T-helper 17 cell (primary cell): ENCODE data around the gene CDK5RAP3. TPM values are rescaled to one million over a fixed set of nuclear protein-coding genes. Genes with fewer than 3 reads are reported as not detected.
"Not testable (repeated sequence)": the region's sequence is repeated elsewhere in the genome, so short reads cannot be mapped to it uniquely, and the experiment has no call there.

Experiments used
- ATAC-seq: fragments of 150-1000 bp; cut with Tn5 transposase; 2 replicates; pipeline ENCODE4 v1.10.0; 2021; ENCODE audit warnings: mild to moderate bottlenecking, moderate library complexity
- DNase-seq, 3 donors: peaks; one replicate each; pipeline versions ENCODE4 v3.0.0 to v3.0.0-alpha.2; 2020 to 2021
- H3K9me3 ChIP-seq: one replicate; pipeline ENCODE4 v1.7.0; 2013; ENCODE audit warnings: low read length, mild to moderate bottlenecking; ENCODE audit not compliant: control insufficient read depth, poor library complexity, severe bottlenecking
- H3K27ac Mint-ChIP-seq: one replicate; pipeline ENCODE4 v1.8.0; 2022; ENCODE audit warnings: mild to moderate bottlenecking, moderate library complexity, mixed read lengths
- H3K27me3 Mint-ChIP-seq: one replicate; pipeline ENCODE4 v1.8.0; 2022; ENCODE audit warnings: mixed read lengths
- H3K36me3 Mint-ChIP-seq: one replicate; pipeline ENCODE4 v1.8.0; 2022; ENCODE audit warnings: low read depth, mixed read lengths
- H3K4me1 Mint-ChIP-seq: one replicate; pipeline ENCODE4 v1.8.0; 2022; ENCODE audit warnings: mild to moderate bottlenecking, mixed read lengths
- H3K4me3 Mint-ChIP-seq: one replicate; pipeline ENCODE4 v1.8.0; 2022; ENCODE audit warnings: mild to moderate bottlenecking, moderate library complexity, mixed read lengths
- total RNA-seq, 4 donors: library from RNA in 2 of 4; stranded (reverse) in 2 of 4; gene quantifications; one replicate each; pipeline ENCODE4 v1.2.3 and lab custom pipeline; 2022 to 2026

CDK5RAP3 gene
- total RNA-seq, 2 donors from 2014 or later: 228 to 231 TPM

DNA sequence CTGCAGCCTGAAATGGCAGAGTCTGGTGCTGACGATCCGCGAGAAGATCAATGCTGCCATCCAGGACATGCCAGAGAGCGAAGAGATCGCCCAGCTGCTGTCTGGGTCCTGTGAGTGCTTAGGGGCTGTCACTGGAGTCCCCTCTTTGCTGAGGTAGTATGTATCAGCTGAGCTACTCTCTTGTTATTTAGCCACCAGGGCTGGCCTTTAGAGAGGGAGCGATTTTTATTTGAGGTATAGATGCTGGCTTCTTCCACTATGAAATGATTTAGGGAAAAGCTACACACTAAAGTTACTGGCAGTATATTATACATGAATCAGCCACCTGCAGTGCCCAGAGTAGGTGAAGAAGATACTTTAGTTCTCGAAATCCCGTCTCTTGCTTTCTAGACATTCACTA is 2.6 kb downstream of the CDK5RAP3 start:
- H3K4me1 Mint-ChIP-seq: peaks cover 14% of the 10 kb centered on the region
- no peak for DNase-seq
- H3K27ac Mint-ChIP-seq: no peak overlapping the region
- no peak for ATAC-seq
- no peak overlapping the region for H3K4me3 Mint-ChIP-seq
- H3K27me3 Mint-ChIP-seq: no peaks in the 10 kb centered on the region
- H3K9me3 ChIP-seq: no peaks in the 10 kb centered on the region
- H3K36me3 Mint-ChIP-seq: peaks cover 7% of the 10 kb centered on the region

GRCh38 chr17:47975189-47975822 is 4.4 kb downstream of the CDK5RAP3 start:
- H3K36me3 Mint-ChIP-seq: peaks cover 12% of the 10 kb centered on the region
- no peak overlapping the region for H3K27ac Mint-ChIP-seq
- DNase-seq (no peak), ATAC-seq (no peak)
- no peaks in the 10 kb centered on the region for H3K27me3 Mint-ChIP-seq
- H3K4me1 Mint-ChIP-seq: peaks cover 11% of the 10 kb centered on the region
- no peak overlapping the region for H3K4me3 Mint-ChIP-seq
- no peaks in the 10 kb centered on the region for H3K9me3 ChIP-seq

- ATAC-seq (no peak), DNase-seq (no peak)
- no peaks in the 10 kb centered on the region for H3K9me3 ChIP-seq
- peaks cover 6% of the 10 kb centered on the region for H3K4me1 Mint-ChIP-seq
- no peak overlapping the region for H3K4me3 Mint-ChIP-seq
- peaks cover 12% of the 10 kb centered on the region for H3K36me3 Mint-ChIP-seq
- H3K27me3 Mint-ChIP-seq: no peaks in the 10 kb centered on the region
- H3K27ac Mint-ChIP-seq: no peak overlapping the region
These were observed 4.9 kb downstream of the CDK5RAP3 start for GRCh38 chr17:47975823-47976205.

GRCh38 chr17:47978324-47978723 is 7.4 kb downstream of the CDK5RAP3 start:
- peaks cover 12% of the 10 kb centered on the region for H3K36me3 Mint-ChIP-seq

GRCh38 chr17:47980541-47980940 is 9.6 kb downstream of the CDK5RAP3 start:
- no peaks in the 10 kb centered on the region for H3K9me3 ChIP-seq
- Mint-ChIP-seq H3K4me1 (peaks cover 9% of the 10 kb centered on the region), H3K4me3 (no peak overlapping the region), H3K36me3 (peaks cover 12% of the 10 kb centered on the region), H3K27me3 (no peaks in the 10 kb centered on the region), H3K27ac (peak overlapping the region; percentile 14)
- ATAC-seq: no peak
- DNase-seq: no peak

More at GRCh38 chr17:47978324-47978723, 7.4 kb downstream of the CDK5RAP3 start:
- Mint-ChIP-seq H3K27ac (no peak overlapping the region), H3K4me3 (no peak overlapping the region), H3K4me1 (peaks cover 4% of the 10 kb centered on the region), H3K27me3 (no peaks in the 10 kb centered on the region)
- H3K9me3 ChIP-seq: no peaks in the 10 kb centered on the region
- peak; percentile 11 to 29 (median 15) for DNase-seq
- peak; percentile 67 for ATAC-seq

DNA sequence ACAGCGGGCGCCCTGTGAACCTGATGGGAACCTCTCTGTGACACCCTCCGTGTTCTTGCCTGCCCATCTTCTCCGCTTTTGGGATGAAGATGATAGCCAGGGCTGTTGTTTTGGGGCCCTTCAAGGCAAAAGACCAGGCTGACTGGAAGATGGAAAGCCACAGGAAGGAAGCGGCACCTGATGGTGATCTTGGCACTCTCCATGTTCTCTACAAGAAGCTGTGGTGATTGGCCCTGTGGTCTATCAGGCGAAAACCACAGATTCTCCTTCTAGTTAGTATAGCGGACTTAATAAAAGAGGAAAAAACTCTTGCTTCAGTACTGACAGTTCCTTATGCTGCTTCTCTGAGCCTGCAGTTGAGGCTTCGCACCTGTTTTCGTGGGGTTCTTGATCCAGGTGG is 10.5 kb downstream of the CDK5RAP3 start:
- H3K27me3 Mint-ChIP-seq: no peaks in the 10 kb centered on the region
- peaks cover 9% of the 10 kb centered on the region for H3K4me1 Mint-ChIP-seq
- peaks cover 9% of the 10 kb centered on the region for H3K36me3 Mint-ChIP-seq
- no peak overlapping the region for H3K4me3 Mint-ChIP-seq
- DNase-seq: no peak
- no peak for ATAC-seq
- H3K9me3 ChIP-seq: no peaks in the 10 kb centered on the region
- H3K27ac Mint-ChIP-seq: peak overlapping the region; percentile 14

DNA sequence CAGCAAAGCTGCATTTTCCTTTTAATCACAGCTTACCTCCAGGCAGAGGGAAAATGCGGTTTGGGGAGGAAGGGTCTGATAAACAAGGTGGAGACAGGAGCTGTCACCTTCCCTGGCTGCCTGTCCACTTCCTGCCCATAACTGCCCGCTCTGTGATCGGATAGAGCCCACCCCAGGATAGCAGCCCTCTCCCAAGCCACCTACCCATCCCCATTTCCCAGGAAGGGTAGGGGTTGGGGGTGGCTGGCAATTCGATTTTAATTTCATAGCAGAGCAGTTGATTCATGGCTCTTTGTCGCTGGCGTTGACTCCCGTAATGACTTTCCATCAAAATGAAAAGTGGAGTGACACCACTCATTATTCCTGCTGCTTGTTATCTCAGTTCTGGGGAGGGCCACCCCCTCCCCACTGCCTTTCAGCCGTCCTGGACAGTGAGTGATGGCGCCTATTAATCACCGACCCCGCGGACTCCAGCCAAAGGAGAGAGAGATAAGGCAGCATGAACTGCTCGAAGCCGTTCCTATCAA is 11.2 kb downstream of the CDK5RAP3 start:
- Mint-ChIP-seq H3K4me3 (no peak overlapping the region), H3K4me1 (peaks cover 9% of the 10 kb centered on the region), H3K27me3 (no peaks in the 10 kb centered on the region), H3K27ac (peak overlapping the region; percentile 14), H3K36me3 (peaks cover 7% of the 10 kb centered on the region)
- H3K9me3 ChIP-seq: no peaks in the 10 kb centered on the region
- ATAC-seq (no peak), DNase-seq (no peak)

- H3K27me3 Mint-ChIP-seq: no peaks in the 10 kb centered on the region
- peaks cover 10% of the 10 kb centered on the region for H3K4me1 Mint-ChIP-seq
- no peak overlapping the region for H3K4me3 Mint-ChIP-seq
- peaks cover 7% of the 10 kb centered on the region for H3K36me3 Mint-ChIP-seq
- ATAC-seq (no peak), DNase-seq (no peak)
- H3K27ac Mint-ChIP-seq: no peak overlapping the region
- H3K9me3 ChIP-seq: no peaks in the 10 kb centered on the region
These were observed 11.9 kb downstream of the CDK5RAP3 start for GRCh38 chr17:47982645-47983390.

- no peaks in the 10 kb centered on the region for H3K27me3 Mint-ChIP-seq
- no peak overlapping the region for H3K27ac Mint-ChIP-seq
- DNase-seq: no peak
- peaks cover 7% of the 10 kb centered on the region for H3K36me3 Mint-ChIP-seq
- no peaks in the 10 kb centered on the region for H3K9me3 ChIP-seq
- ATAC-seq: no peak
- H3K4me3 Mint-ChIP-seq: no peak overlapping the region
- H3K4me1 Mint-ChIP-seq: peaks cover 12% of the 10 kb centered on the region
These were observed 12.7 kb downstream of the CDK5RAP3 start for GRCh38 chr17:47983492-47984223.

DNA sequence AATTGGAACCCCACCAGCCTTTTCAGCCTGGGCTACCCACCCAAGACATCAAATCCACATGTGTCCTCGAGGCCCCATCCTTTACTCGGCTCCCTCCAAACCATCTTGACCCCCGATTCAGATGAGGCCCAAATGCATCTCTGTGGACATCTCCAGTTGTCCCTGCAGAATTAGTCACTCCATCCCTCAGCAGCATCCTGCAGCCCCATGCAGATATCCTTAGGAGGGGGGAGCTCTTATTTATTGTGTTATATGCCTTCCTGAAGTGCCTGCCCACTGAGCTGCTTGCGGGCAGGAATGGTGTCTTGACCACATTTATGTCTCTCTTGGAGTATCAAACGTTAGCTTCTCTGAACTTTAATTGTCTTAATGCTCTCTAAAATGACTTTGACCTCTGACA is 15.6 kb downstream of the CDK5RAP3 start:
- DNase-seq: no peak
- peaks cover 3% of the 10 kb centered on the region for H3K36me3 Mint-ChIP-seq
- ATAC-seq: no peak
- H3K27me3 Mint-ChIP-seq: no peaks in the 10 kb centered on the region
- H3K4me1 Mint-ChIP-seq: peaks cover 17% of the 10 kb centered on the region
- H3K9me3 ChIP-seq: no peaks in the 10 kb centered on the region
- no peak overlapping the region for H3K4me3 Mint-ChIP-seq
- peak overlapping the region; percentile 37 for H3K27ac Mint-ChIP-seq

GRCh38 chr17:47987240-47987835 is 16.4 kb downstream of the CDK5RAP3 start:
- H3K4me3 Mint-ChIP-seq: no peak overlapping the region
- DNase-seq (no peak), ATAC-seq (no peak)
- H3K36me3 Mint-ChIP-seq: peaks cover 3% of the 10 kb centered on the region
- H3K27me3 Mint-ChIP-seq: no peaks in the 10 kb centered on the region
- no peaks in the 10 kb centered on the region for H3K9me3 ChIP-seq
- peaks cover 17% of the 10 kb centered on the region for H3K4me1 Mint-ChIP-seq
- H3K27ac Mint-ChIP-seq: no peak overlapping the region

- H3K4me3 Mint-ChIP-seq, DNase-seq, H3K27ac Mint-ChIP-seq, H3K27me3 Mint-ChIP-seq, H3K9me3 ChIP-seq, H3K36me3 Mint-ChIP-seq, ATAC-seq: not testable (repeated sequence)
- H3K4me1 Mint-ChIP-seq: peaks cover 14% of the 10 kb centered on the region
These were observed 17.5 kb downstream of the CDK5RAP3 start for GRCh38 chr17:47988445-47988844.

DNA sequence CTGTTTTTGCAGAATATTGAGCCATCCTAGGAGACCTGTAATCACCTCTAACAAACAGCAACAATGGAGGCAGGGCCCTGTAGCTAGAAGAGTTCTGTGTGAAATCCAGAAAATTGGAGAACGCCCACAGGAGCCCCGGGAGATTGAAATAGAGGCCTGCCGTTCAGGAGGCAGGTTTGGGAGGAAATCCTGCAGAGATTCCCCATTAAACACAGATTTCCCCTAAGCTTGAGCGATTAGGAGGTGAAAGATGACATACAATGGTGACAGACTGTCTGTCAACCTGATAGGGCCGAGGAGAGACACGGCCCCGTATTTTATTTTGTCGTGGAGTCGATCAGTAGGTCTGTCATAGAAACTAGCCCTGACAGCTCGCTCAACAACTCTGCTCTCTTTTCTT is 18.2 kb downstream of the CDK5RAP3 start:
- ATAC-seq (no peak), DNase-seq (no peak)
- H3K4me1 Mint-ChIP-seq: peaks cover 10% of the 10 kb centered on the region
- peaks cover 4% of the 10 kb centered on the region for H3K27me3 Mint-ChIP-seq
- H3K36me3 Mint-ChIP-seq: no peaks in the 10 kb centered on the region
- no peak overlapping the region for H3K4me3 Mint-ChIP-seq
- no peaks in the 10 kb centered on the region for H3K9me3 ChIP-seq
- H3K27ac Mint-ChIP-seq: no peak overlapping the region
